Neural crest cell (in vitro differentiated cells): ENCODE measurements around the gene COL6A5. TPM values are rescaled to one million over a fixed set of nuclear protein-coding genes. Genes with fewer than 3 reads are reported as not detected.
"Not testable (repeated sequence)": the region's sequence is repeated elsewhere in the genome, so short reads cannot be mapped to it uniquely, and the experiment has no call there.

ENCODE experiments used
- DNase-seq: peaks from one replicate; pipeline ENCODE4 v3.0.0; 2021; ENCODE audit warnings: low read depth, mixed read lengths, low spot score
- H3K27ac Mint-ChIP-seq: one replicate; pipeline ENCODE4 v1.8.0; 2021; ENCODE audit warnings: mild to moderate bottlenecking, mixed read lengths; ENCODE audit not compliant: unreplicated experiment
- H3K27me3 Mint-ChIP-seq: 2 replicates; pipeline ENCODE4 v1.8.0; 2021; ENCODE audit warnings: low read depth, mild to moderate bottlenecking, mixed read lengths
- H3K36me3 Mint-ChIP-seq: 2 replicates; pipeline ENCODE4 v1.8.0; 2021; ENCODE audit warnings: low read depth, mild to moderate bottlenecking, mixed read lengths
- H3K4me1 Mint-ChIP-seq: 2 replicates; pipeline ENCODE4 v1.8.0; 2021; ENCODE audit warnings: mixed read lengths
- H3K4me3 Mint-ChIP-seq: one replicate; pipeline ENCODE4 v1.8.0; 2021; ENCODE audit warnings: mild to moderate bottlenecking, mixed read lengths
- H3K9me3 Mint-ChIP-seq: 2 replicates; pipeline ENCODE4 v1.8.0; 2021; ENCODE audit warnings: mixed read lengths
- total RNA-seq: library from RNA; stranded (reverse); gene quantifications from 2 replicates; pipeline ENCODE4 v1.2.1, GENCODE V29; 2021
- TF ChIP-seq, protein P1 (sequence below): fragments of 200-600 bp; sonication (generic); conservative IDR thresholded peaks from 2 replicates; pipeline ENCODE4 v1.5.0; 2021; ENCODE audit warnings: antibody characterized with exemption, mild to moderate bottlenecking

The COL6A5 gene
- total RNA-seq, 1 donor from 2014 or later, result not detected

GRCh38 chr3:130428871-130429712, 83.6 kb downstream of the COL6A5 start:
- H3K4me1 Mint-ChIP-seq, result no peaks in the 10 kb centered on the region
- H3K27me3 Mint-ChIP-seq, result peaks cover 4% of the 10 kb centered on the region
- H3K36me3 Mint-ChIP-seq, result no peaks in the 10 kb centered on the region
- H3K27ac Mint-ChIP-seq, result no peak overlapping the region
- TF ChIP-seq, protein P1, sequence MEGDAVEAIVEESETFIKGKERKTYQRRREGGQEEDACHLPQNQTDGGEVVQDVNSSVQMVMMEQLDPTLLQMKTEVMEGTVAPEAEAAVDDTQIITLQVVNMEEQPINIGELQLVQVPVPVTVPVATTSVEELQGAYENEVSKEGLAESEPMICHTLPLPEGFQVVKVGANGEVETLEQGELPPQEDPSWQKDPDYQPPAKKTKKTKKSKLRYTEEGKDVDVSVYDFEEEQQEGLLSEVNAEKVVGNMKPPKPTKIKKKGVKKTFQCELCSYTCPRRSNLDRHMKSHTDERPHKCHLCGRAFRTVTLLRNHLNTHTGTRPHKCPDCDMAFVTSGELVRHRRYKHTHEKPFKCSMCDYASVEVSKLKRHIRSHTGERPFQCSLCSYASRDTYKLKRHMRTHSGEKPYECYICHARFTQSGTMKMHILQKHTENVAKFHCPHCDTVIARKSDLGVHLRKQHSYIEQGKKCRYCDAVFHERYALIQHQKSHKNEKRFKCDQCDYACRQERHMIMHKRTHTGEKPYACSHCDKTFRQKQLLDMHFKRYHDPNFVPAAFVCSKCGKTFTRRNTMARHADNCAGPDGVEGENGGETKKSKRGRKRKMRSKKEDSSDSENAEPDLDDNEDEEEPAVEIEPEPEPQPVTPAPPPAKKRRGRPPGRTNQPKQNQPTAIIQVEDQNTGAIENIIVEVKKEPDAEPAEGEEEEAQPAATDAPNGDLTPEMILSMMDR, result no peak
- no peak for DNase-seq
- no peak overlapping the region for H3K4me3 Mint-ChIP-seq
- H3K9me3 Mint-ChIP-seq, result peaks cover 4% of the 10 kb centered on the region

DNA sequence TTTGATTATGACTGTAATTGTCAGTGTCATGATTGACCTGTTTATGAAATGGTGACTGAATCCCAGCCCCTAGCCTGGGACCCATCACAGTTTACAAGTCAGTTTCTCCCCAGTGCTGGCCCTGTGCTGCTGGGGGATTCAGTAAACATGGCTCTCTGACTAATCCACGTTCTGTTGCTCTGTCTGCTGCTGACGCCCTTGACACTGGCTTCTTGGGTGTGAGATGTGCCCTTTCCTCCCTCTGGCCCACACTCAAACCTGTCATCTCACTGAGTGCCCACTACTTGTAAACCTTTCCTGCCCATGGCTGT, 84.2 kb downstream of the COL6A5 start:
- no peak overlapping the region for H3K27ac Mint-ChIP-seq
- no peaks in the 10 kb centered on the region for H3K36me3 Mint-ChIP-seq
- H3K27me3 Mint-ChIP-seq, result peaks cover 4% of the 10 kb centered on the region
- H3K4me3 Mint-ChIP-seq, result no peak overlapping the region
- H3K9me3 Mint-ChIP-seq, result peaks cover 4% of the 10 kb centered on the region
- TF ChIP-seq, protein P1, result no peak
- DNase-seq, result no peak
- H3K4me1 Mint-ChIP-seq, result no peaks in the 10 kb centered on the region

DNA sequence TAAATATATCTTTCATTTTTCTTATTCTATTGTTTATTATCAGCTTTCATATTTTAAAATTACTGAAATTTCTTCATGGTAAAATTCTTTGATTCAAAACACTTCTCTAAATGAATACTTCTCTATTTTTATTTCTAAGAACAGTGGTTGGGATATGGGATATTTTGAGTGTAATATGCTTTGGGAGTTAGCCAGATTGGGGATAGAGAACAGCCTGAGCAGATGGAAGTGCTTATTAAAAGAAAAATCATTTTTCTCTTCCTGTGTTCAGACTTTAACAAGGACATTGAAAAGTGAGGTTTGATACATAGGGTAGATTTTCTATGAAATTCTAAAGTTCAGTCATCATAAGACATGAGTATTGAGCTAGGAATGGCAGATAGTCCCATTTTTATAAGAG, 84.8 kb downstream of the COL6A5 start:
- TF ChIP-seq, protein P1, result no peak
- H3K27me3 Mint-ChIP-seq, result peaks cover 9% of the 10 kb centered on the region
- no peaks in the 10 kb centered on the region for H3K36me3 Mint-ChIP-seq
- H3K9me3 Mint-ChIP-seq, result peaks cover 4% of the 10 kb centered on the region
- no peak overlapping the region for H3K27ac Mint-ChIP-seq
- H3K4me3 Mint-ChIP-seq, result no peak overlapping the region
- no peak for DNase-seq
- H3K4me1 Mint-ChIP-seq, result no peaks in the 10 kb centered on the region

DNA sequence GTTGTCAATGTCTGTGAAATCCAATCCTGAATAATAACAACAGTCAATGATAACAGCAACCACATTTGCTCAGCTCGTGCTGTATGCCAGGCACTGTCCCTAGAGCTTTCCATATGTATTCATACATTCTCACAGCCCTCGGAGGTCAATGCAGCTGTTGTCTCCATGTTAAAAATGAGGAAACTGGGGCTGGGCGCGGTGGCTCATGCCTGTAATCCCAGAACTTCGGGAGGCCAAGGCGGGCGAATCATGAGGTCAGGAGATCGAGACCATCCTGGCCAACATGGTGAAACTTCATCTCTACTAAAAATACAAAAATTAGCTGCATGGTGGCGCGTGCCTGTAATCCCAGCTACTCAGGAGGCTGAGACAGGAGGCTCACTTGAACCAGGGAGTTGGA, 86.6 kb downstream of the COL6A5 start:
- H3K27ac Mint-ChIP-seq, H3K36me3 Mint-ChIP-seq, H3K9me3 Mint-ChIP-seq, DNase-seq, H3K4me1 Mint-ChIP-seq, H3K4me3 Mint-ChIP-seq: not testable (repeated sequence)
- H3K27me3 Mint-ChIP-seq, result peaks cover 11% of the 10 kb centered on the region

DNA sequence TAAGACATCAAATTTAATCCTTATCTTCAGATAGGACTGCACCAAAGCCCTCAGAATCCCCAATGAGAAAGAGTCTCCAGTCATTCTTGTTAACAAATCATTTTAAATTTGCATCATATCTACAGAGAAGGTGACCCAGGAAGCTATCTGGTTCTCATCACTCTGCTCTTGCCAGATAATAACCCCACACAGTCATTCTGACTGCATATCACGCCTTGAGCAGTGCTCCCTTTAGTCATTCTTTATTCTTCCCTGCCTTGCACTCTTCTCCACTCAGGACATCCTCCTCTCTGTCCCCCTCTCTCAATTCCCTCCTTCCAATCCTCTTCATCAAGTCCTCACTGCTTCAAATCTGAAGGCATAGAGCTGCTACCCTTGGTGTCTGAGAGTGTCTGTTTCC, 87.8 kb downstream of the COL6A5 start:
- Mint-ChIP-seq H3K9me3 (peaks cover 4% of the 10 kb centered on the region), H3K27me3 (peaks cover 14% of the 10 kb centered on the region), H3K4me3 (no peak overlapping the region), H3K36me3 (no peaks in the 10 kb centered on the region), H3K27ac (no peak overlapping the region), H3K4me1 (no peaks in the 10 kb centered on the region)
- TF ChIP-seq, protein P1, result no peak
- no peak for DNase-seq

- TF ChIP-seq, protein P1, result no peak
- H3K36me3 Mint-ChIP-seq, result no peaks in the 10 kb centered on the region
- H3K27ac Mint-ChIP-seq, result no peak overlapping the region
- no peaks in the 10 kb centered on the region for H3K9me3 Mint-ChIP-seq
- H3K4me1 Mint-ChIP-seq, result no peaks in the 10 kb centered on the region
- no peak for DNase-seq
- H3K27me3 Mint-ChIP-seq, result peaks cover 3% of the 10 kb centered on the region
- H3K4me3 Mint-ChIP-seq, result no peak overlapping the region
Measured at GRCh38 chr3:130442284-130442683, 96.8 kb downstream of the COL6A5 start.

DNA sequence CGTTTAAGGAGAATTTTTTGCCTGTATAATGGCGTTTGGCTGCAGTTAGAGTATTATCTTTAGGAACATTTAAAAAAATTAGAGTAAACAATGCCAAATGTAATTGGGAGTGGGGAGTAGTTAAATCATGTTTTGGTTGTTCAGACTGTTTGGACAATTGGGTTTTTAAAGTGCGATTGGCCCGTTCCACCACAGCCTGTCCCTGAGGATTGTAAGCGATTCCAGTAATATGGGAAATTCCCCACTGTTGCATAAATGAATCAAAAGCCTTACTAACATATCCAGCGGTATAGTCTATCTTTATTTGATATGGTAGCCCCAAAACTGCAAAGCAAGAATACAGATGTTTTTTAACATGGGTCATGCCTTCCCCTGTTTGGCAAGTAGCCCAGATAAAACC, 101.4 kb downstream of the COL6A5 start:
- H3K36me3 Mint-ChIP-seq, H3K4me1 Mint-ChIP-seq, H3K4me3 Mint-ChIP-seq, H3K27ac Mint-ChIP-seq, H3K9me3 Mint-ChIP-seq, DNase-seq, H3K27me3 Mint-ChIP-seq: not testable (repeated sequence)

DNA sequence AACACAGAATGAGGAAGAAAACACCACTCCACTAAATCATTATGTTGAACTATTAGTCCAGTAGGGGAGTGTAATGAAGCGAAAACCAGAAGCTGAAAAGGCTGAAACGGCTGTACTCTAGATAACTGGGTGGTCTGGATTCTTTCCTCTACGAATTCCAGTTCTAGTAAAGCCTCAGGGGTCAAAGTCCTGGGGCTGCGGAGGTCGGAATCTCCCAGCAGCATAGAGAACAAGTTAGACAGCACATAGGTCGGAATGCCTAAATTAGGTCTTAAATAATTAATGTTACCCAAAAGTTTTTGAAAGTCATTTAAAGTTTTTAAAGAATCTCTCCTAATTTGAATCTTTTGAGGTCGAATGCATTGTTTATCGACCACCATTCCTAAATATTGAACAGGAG, 102.7 kb downstream of the COL6A5 start:
- not testable (repeated sequence) for H3K36me3 Mint-ChIP-seq, H3K4me3 Mint-ChIP-seq, DNase-seq

More for the DNA sequence above, 102.7 kb downstream of the COL6A5 start:
- not testable (repeated sequence) for H3K27me3 Mint-ChIP-seq, H3K27ac Mint-ChIP-seq, H3K9me3 Mint-ChIP-seq, H3K4me1 Mint-ChIP-seq
